Activated naive CD4-positive, alpha-beta T cell treated with anti-CD3 and anti-CD28 coated beads, Interleukin-2, amount 10 ng/mL, durations not matched to agents 7 days and 5 days (primary cell): ENCODE data around the gene SOCS1.

Experiments
- CTCF ChIA-PET: fragments of 350-600 bp; sonication (Branson Sonifier 250); formaldehyde crosslinking; loops from one replicate; lab custom pipeline; 2021; ENCODE audit warnings: antibody characterized with exemption; lab: Charles Lee
- DNase-seq: peaks from one replicate; pipeline ENCODE4 v3.0.0-alpha.2; 2020
- H3K27ac Mint-ChIP-seq: one replicate; pipeline ENCODE4 v1.8.0; 2021; ENCODE audit warnings: mild to moderate bottlenecking, moderate library complexity, mixed read lengths
- H3K27me3 Mint-ChIP-seq: one replicate; pipeline ENCODE4 v1.8.0; 2021; ENCODE audit warnings: mild to moderate bottlenecking, mixed read lengths
- H3K36me3 Mint-ChIP-seq: one replicate; pipeline ENCODE4 v1.8.0; 2021; ENCODE audit warnings: mixed read lengths
- H3K4me1 Mint-ChIP-seq: one replicate; pipeline ENCODE4 v1.8.0; 2021; ENCODE audit warnings: mixed read lengths
- H3K4me3 Mint-ChIP-seq: one replicate; pipeline ENCODE4 v1.8.0; 2021; ENCODE audit warnings: mild to moderate bottlenecking, moderate library complexity, mixed read lengths
- H3K9me3 Mint-ChIP-seq: one replicate; pipeline ENCODE4 v1.8.0; 2021; ENCODE audit warnings: mixed read lengths

The SOCS1 gene

GRCh38 chr16:11259655-11260595 lies 3.9 kb upstream of the SOCS1 start:
- H3K9me3 Mint-ChIP-seq, result no peaks in the 10 kb centered on the region
- H3K27ac Mint-ChIP-seq, result peak overlapping the region; percentile 94
- DNase-seq, result no peak
- peaks cover 12% of the 10 kb centered on the region for H3K27me3 Mint-ChIP-seq
- CTCF ChIA-PET, result interaction anchor here (0.8 to 9.6 kb wide), 6 partner anchors 38 to 296 kb away, joined by 3 to 132 read pairs (median 4); no protein-coding TSS in a partner anchor
- H3K4me3 Mint-ChIP-seq, result no peak overlapping the region
- H3K4me1 Mint-ChIP-seq, result peaks cover 71% of the 10 kb centered on the region
- H3K36me3 Mint-ChIP-seq, result peaks cover 5% of the 10 kb centered on the region

GRCh38 chr16:11258553-11259492 lies 2.8 kb upstream of the SOCS1 start:
- peak overlapping the region; percentile 54 for H3K4me3 Mint-ChIP-seq
- peaks cover 14% of the 10 kb centered on the region for H3K36me3 Mint-ChIP-seq
- H3K4me1 Mint-ChIP-seq, result peaks cover 60% of the 10 kb centered on the region
- peak overlapping the region; percentile 94 for H3K27ac Mint-ChIP-seq
- CTCF ChIA-PET, result interaction anchor here (0.9 to 9.6 kb wide), 8 partner anchors 54 to 305 kb away, joined by 3 to 132 read pairs (median 8); no protein-coding TSS in a partner anchor
- peak; percentile 80 for DNase-seq
- H3K9me3 Mint-ChIP-seq, result no peaks in the 10 kb centered on the region
- peaks cover 12% of the 10 kb centered on the region for H3K27me3 Mint-ChIP-seq

GRCh38 chr16:11257131-11257938 lies 1.3 kb upstream of the SOCS1 start:
- DNase-seq, result peak; percentile 70
- Mint-ChIP-seq H3K4me3 (peak overlapping the region; percentile 95), H3K4me1 (peaks cover 49% of the 10 kb centered on the region), H3K9me3 (no peaks in the 10 kb centered on the region), H3K36me3 (peaks cover 29% of the 10 kb centered on the region), H3K27ac (peak overlapping the region; percentile 94), H3K27me3 (peaks cover 12% of the 10 kb centered on the region)
- CTCF ChIA-PET, result interaction anchor here (1.0 to 9.6 kb wide), 17 partner anchors 41 to 307 kb away, joined by 3 to 132 read pairs (median 6); no protein-coding TSS in a partner anchor

- CTCF ChIA-PET, result interaction anchor here (0.7 to 9.6 kb wide), 25 partner anchors 18 to 306 kb away, joined by 3 to 132 read pairs (median 4); no protein-coding TSS in a partner anchor
- peaks cover 55% of the 10 kb centered on the region for H3K4me1 Mint-ChIP-seq
- H3K4me3 Mint-ChIP-seq, result peak overlapping the region; percentile 95
- H3K27me3 Mint-ChIP-seq, result peaks cover 12% of the 10 kb centered on the region
- H3K36me3 Mint-ChIP-seq, result peaks cover 35% of the 10 kb centered on the region
- no peaks in the 10 kb centered on the region for H3K9me3 Mint-ChIP-seq
- H3K27ac Mint-ChIP-seq, result peak overlapping the region; percentile 94
- DNase-seq, result peak; percentile 54
These were observed 692 bp upstream of the SOCS1 start for GRCh38 chr16:11256661-11257130.

- peak overlapping the region; percentile 98 for H3K4me3 Mint-ChIP-seq
- DNase-seq, result peak; percentile 77
- no peaks in the 10 kb centered on the region for H3K9me3 Mint-ChIP-seq
- peaks cover 61% of the 10 kb centered on the region for H3K4me1 Mint-ChIP-seq
- H3K36me3 Mint-ChIP-seq, result peaks cover 48% of the 10 kb centered on the region
- peaks cover 4% of the 10 kb centered on the region for H3K27me3 Mint-ChIP-seq
- CTCF ChIA-PET, result interaction anchor here (0.5 to 9.6 kb wide), 28 partner anchors 9 to 302 kb away, joined by 3 to 132 read pairs (median 4); no protein-coding TSS in a partner anchor
- peak overlapping the region; percentile 91 for H3K27ac Mint-ChIP-seq
These were observed 879 bp downstream of the SOCS1 start for GRCh38 chr16:11254913-11255736.

- peaks cover 56% of the 10 kb centered on the region for H3K4me1 Mint-ChIP-seq
- H3K27me3 Mint-ChIP-seq, result no peaks in the 10 kb centered on the region
- H3K27ac Mint-ChIP-seq, result peak overlapping the region; percentile 91
- CTCF ChIA-PET, result interaction anchor here (0.6 to 9.6 kb wide), 16 partner anchors 8 to 290 kb away, joined by 3 to 132 read pairs (median 5); no protein-coding TSS in a partner anchor
- DNase-seq, result peak; percentile 37
- peaks cover 55% of the 10 kb centered on the region for H3K36me3 Mint-ChIP-seq
- H3K4me3 Mint-ChIP-seq, result peak overlapping the region; percentile 98
- H3K9me3 Mint-ChIP-seq, result no peaks in the 10 kb centered on the region
These were observed 1.8 kb downstream of the SOCS1 start for GRCh38 chr16:11253995-11254912.

GRCh38 chr16:11253009-11253994 lies 2.7 kb downstream of the SOCS1 start:
- Mint-ChIP-seq H3K4me1 (peaks cover 54% of the 10 kb centered on the region), H3K27ac (peak overlapping the region; percentile 91), H3K9me3 (no peaks in the 10 kb centered on the region), H3K27me3 (no peaks in the 10 kb centered on the region), H3K36me3 (peaks cover 59% of the 10 kb centered on the region), H3K4me3 (peak overlapping the region; percentile 98)
- CTCF ChIA-PET, result interaction anchor here (0.6 to 9.6 kb wide), 14 partner anchors 15 to 289 kb away, joined by 3 to 132 read pairs (median 5); no protein-coding TSS in a partner anchor
- DNase-seq, result peak; percentile 62

GRCh38 chr16:11252482-11252931 lies 3.5 kb downstream of the SOCS1 start:
- Mint-ChIP-seq H3K4me3 (peak overlapping the region; percentile 98), H3K36me3 (peaks cover 65% of the 10 kb centered on the region), H3K27me3 (no peaks in the 10 kb centered on the region), H3K27ac (peak overlapping the region; percentile 91), H3K4me1 (peaks cover 54% of the 10 kb centered on the region), H3K9me3 (no peaks in the 10 kb centered on the region)
- DNase-seq, result no peak
- CTCF ChIA-PET, result interaction anchor here (0.7 to 9.6 kb wide), 8 partner anchors 14 to 288 kb away, joined by 3 to 95 read pairs (median 5); no protein-coding TSS in a partner anchor

GRCh38 chr16:11251525-11252481 lies 4.2 kb downstream of the SOCS1 start:
- CTCF ChIA-PET, result interaction anchor here (1.0 to 9.6 kb wide), 8 partner anchors 14 to 287 kb away, joined by 3 to 95 read pairs (median 5); no protein-coding TSS in a partner anchor
- H3K4me3 Mint-ChIP-seq, result peak overlapping the region; percentile 98
- H3K27ac Mint-ChIP-seq, result peak overlapping the region; percentile 91
- H3K36me3 Mint-ChIP-seq, result peaks cover 65% of the 10 kb centered on the region
- no peaks in the 10 kb centered on the region for H3K27me3 Mint-ChIP-seq
- no peaks in the 10 kb centered on the region for H3K9me3 Mint-ChIP-seq
- DNase-seq, result peak; percentile 77
- H3K4me1 Mint-ChIP-seq, result peaks cover 53% of the 10 kb centered on the region
